ENCODE data around the gene KCNQ5. TPM values are rescaled to one million over a fixed set of nuclear protein-coding genes. Genes with fewer than 3 reads are reported as not detected.

Gene KCNQ5
- total RNA-seq, 4 donors from 2014 or later, result 0.30 to 0.57 (median 0.42) TPM; not detected in 1

GRCh38 chr6:72864236-72864635 lies 242.4 kb downstream of the KCNQ5 start:
- Histone ChIP-seq H3K9me3 (no peaks in the 10 kb centered on the region), H3K36me3 (no peaks in the 10 kb centered on the region), H3K27me3 (no peaks in the 10 kb centered on the region), H3K4me3 (no peak overlapping the region), H3K27ac (no peak overlapping the region), H3K4me1 (peaks cover 17% of the 10 kb centered on the region)
- no peak for DNase-seq (ENCODE audit: low spot score in 2 of 2)
- 47% methylated on average over 1 of the region's 1 CpG for WGBS
- TF ChIP-seq CTCF (IDR thresholded peaks at IDR 0.05), result no peak
- no peak for TF ChIP-seq EP300 (IDR thresholded peaks at IDR 0.05)
- no peak for TF ChIP-seq POLR2AphosphoS5 (IDR thresholded peaks at IDR 0.05)
- TF ChIP-seq POLR2A (IDR thresholded peaks at IDR 0.05), result no peak

DNA sequence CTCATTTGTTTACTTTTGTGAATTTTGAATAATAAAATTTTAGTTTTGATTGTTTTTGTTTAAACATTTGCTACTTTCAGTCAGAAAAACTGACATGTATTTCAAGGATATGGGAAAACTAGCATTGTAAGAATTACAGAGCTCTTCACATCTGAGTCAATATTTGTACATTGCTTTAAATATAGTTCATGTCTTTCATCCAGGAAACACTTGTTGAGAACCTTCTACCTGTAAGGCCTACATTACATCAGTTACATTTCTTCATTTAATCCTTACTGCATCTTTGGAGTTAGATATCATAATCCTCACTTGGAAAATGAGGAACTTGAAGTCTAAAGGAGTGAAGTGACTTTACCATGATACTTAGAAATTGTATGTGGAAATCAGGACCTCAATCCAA lies 242.9 kb downstream of the KCNQ5 start:
- DNase-seq (ENCODE audit: low spot score in 2 of 2), result no peak
- TF ChIP-seq POLR2AphosphoS5 (IDR thresholded peaks at IDR 0.05) (no peak), EP300 (IDR thresholded peaks at IDR 0.05) (no peak), CTCF (IDR thresholded peaks at IDR 0.05) (no peak), POLR2A (IDR thresholded peaks at IDR 0.05) (no peak)
- no peaks in the 10 kb centered on the region for H3K9me3 ChIP-seq
- H3K27ac ChIP-seq, result no peak overlapping the region
- no peaks in the 10 kb centered on the region for H3K27me3 ChIP-seq
- H3K4me3 ChIP-seq, result no peak overlapping the region
- H3K4me1 ChIP-seq, result peaks cover 17% of the 10 kb centered on the region
- no peaks in the 10 kb centered on the region for H3K36me3 ChIP-seq

- DNase-seq (ENCODE audit: low spot score in 2 of 2), result no peak
- H3K27ac ChIP-seq, result no peak overlapping the region
- H3K9me3 ChIP-seq, result no peaks in the 10 kb centered on the region
- no peaks in the 10 kb centered on the region for H3K27me3 ChIP-seq
- WGBS, result 52% methylated on average over 2 of the region's 2 CpGs
- no peaks in the 10 kb centered on the region for H3K36me3 ChIP-seq
- peaks cover 17% of the 10 kb centered on the region for H3K4me1 ChIP-seq
- no peak for TF ChIP-seq POLR2AphosphoS5 (IDR thresholded peaks at IDR 0.05)
- TF ChIP-seq CTCF (IDR thresholded peaks at IDR 0.05), result no peak
- TF ChIP-seq EP300 (IDR thresholded peaks at IDR 0.05), result no peak
- H3K4me3 ChIP-seq, result no peak overlapping the region
Measured at GRCh38 chr6:72865467-72865866, 243.6 kb downstream of the KCNQ5 start.

- no peak for DNase-seq (ENCODE audit: low spot score in 2 of 2)
Measured at GRCh38 chr6:72869621-72870020, 247.8 kb downstream of the KCNQ5 start.

GRCh38 chr6:72873433-72873832 lies 251.6 kb downstream of the KCNQ5 start:
- Histone ChIP-seq H3K27me3 (no peaks in the 10 kb centered on the region), H3K36me3 (no peaks in the 10 kb centered on the region), H3K27ac (no peak overlapping the region), H3K4me3 (no peak overlapping the region), H3K4me1 (no peaks in the 10 kb centered on the region), H3K9me3 (no peaks in the 10 kb centered on the region)
- no peak for DNase-seq (ENCODE audit: low spot score in 2 of 2)
- TF ChIP-seq EP300 (IDR thresholded peaks at IDR 0.05), result no peak
- no peak for TF ChIP-seq CTCF (IDR thresholded peaks at IDR 0.05)
- no peak for TF ChIP-seq POLR2AphosphoS5 (IDR thresholded peaks at IDR 0.05)
- TF ChIP-seq POLR2A (IDR thresholded peaks at IDR 0.05), result no peak
- WGBS, result 84% methylated on average over 1 of the region's 1 CpG

More at GRCh38 chr6:72869621-72870020, 247.8 kb downstream of the KCNQ5 start:
- H3K36me3 ChIP-seq, result no peaks in the 10 kb centered on the region
- 85% methylated on average over 5 of the region's 5 CpGs for WGBS
- H3K4me1 ChIP-seq, result no peaks in the 10 kb centered on the region
- TF ChIP-seq POLR2A (IDR thresholded peaks at IDR 0.05) (no peak), CTCF (IDR thresholded peaks at IDR 0.05) (no peak), EP300 (IDR thresholded peaks at IDR 0.05) (no peak), POLR2AphosphoS5 (IDR thresholded peaks at IDR 0.05) (no peak)
- H3K4me3 ChIP-seq, result no peak overlapping the region
- H3K27me3 ChIP-seq, result no peaks in the 10 kb centered on the region
- no peak overlapping the region for H3K27ac ChIP-seq
- no peaks in the 10 kb centered on the region for H3K9me3 ChIP-seq

Data from suprapubic skin (tissue), 4 donors.